ENCODE measurements around the gene IGIP.

Gene IGIP

GRCh38 chr5:140131967-140132409 lies 6.3 kb downstream of the IGIP start:
- no peak for TF ChIP-seq CTCF (conservative IDR thresholded peaks at IDR 0.05)
- no peak overlapping the region for H3K27ac ChIP-seq

GRCh38 chr5:140133514-140134167 lies 7.9 kb downstream of the IGIP start:
- no peak for TF ChIP-seq CTCF (conservative IDR thresholded peaks at IDR 0.05)

GRCh38 chr5:140134277-140134935 lies 8.7 kb downstream of the IGIP start:
- no peak overlapping the region for H3K27ac ChIP-seq
- TF ChIP-seq CTCF (conservative IDR thresholded peaks at IDR 0.05) = no peak

More at GRCh38 chr5:140133514-140134167, 7.9 kb downstream of the IGIP start:
- H3K27ac ChIP-seq = no peak overlapping the region

- TF ChIP-seq CTCF (conservative IDR thresholded peaks at IDR 0.05) = no peak
- H3K27ac ChIP-seq = no peak overlapping the region
These were observed 9.4 kb downstream of the IGIP start for GRCh38 chr5:140135127-140135526.

GRCh38 chr5:140136624-140137023 lies 10.9 kb downstream of the IGIP start:
- no peak overlapping the region for H3K27ac ChIP-seq
- no peak for TF ChIP-seq CTCF (conservative IDR thresholded peaks at IDR 0.05)

- TF ChIP-seq CTCF (conservative IDR thresholded peaks at IDR 0.05) = no peak
- H3K27ac ChIP-seq = no peak overlapping the region
These were observed 14.7 kb downstream of the IGIP start for GRCh38 chr5:140140435-140140834.

- H3K27ac ChIP-seq = no peak overlapping the region
- TF ChIP-seq CTCF (conservative IDR thresholded peaks at IDR 0.05) = no peak
These were observed 15.5 kb downstream of the IGIP start for GRCh38 chr5:140141241-140141640.
